PC-9 (cell line): ENCODE measurements around the gene LRMDA.

Experiments
- EZH2 ChIP-seq: fragments of 200-600 bp; sonication (generic); IDR thresholded peaks from 2 replicates; pipeline ENCODE4 v1.8.0; 2017; ENCODE audit warnings: antibody characterized with exemption, low read depth
- TF ChIP-seq, protein P1 (sequence below): fragments of 200-600 bp; sonication (generic); conservative IDR thresholded peaks from 2 replicates; pipeline ENCODE4 v1.6.1; 2017; ENCODE audit warnings: mixed run types, antibody characterized with exemption, mild to moderate bottlenecking, moderate library complexity

- TF ChIP-seq, protein P1, sequence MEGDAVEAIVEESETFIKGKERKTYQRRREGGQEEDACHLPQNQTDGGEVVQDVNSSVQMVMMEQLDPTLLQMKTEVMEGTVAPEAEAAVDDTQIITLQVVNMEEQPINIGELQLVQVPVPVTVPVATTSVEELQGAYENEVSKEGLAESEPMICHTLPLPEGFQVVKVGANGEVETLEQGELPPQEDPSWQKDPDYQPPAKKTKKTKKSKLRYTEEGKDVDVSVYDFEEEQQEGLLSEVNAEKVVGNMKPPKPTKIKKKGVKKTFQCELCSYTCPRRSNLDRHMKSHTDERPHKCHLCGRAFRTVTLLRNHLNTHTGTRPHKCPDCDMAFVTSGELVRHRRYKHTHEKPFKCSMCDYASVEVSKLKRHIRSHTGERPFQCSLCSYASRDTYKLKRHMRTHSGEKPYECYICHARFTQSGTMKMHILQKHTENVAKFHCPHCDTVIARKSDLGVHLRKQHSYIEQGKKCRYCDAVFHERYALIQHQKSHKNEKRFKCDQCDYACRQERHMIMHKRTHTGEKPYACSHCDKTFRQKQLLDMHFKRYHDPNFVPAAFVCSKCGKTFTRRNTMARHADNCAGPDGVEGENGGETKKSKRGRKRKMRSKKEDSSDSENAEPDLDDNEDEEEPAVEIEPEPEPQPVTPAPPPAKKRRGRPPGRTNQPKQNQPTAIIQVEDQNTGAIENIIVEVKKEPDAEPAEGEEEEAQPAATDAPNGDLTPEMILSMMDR: no peak
- TF ChIP-seq EZH2: no peak
Measured at GRCh38 chr10:76429368-76430060, 998.1 kb downstream of the LRMDA start.
